ENCODE data around the gene KRTAP17-1.

The KRTAP17-1 gene

GRCh38 chr17:41332239-41332638 lies 16.7 kb upstream of the KRTAP17-1 start:
- DNase-seq = no peak

- no peak for DNase-seq
These were observed 16.1 kb upstream of the KRTAP17-1 start for GRCh38 chr17:41331606-41332005.

DNA sequence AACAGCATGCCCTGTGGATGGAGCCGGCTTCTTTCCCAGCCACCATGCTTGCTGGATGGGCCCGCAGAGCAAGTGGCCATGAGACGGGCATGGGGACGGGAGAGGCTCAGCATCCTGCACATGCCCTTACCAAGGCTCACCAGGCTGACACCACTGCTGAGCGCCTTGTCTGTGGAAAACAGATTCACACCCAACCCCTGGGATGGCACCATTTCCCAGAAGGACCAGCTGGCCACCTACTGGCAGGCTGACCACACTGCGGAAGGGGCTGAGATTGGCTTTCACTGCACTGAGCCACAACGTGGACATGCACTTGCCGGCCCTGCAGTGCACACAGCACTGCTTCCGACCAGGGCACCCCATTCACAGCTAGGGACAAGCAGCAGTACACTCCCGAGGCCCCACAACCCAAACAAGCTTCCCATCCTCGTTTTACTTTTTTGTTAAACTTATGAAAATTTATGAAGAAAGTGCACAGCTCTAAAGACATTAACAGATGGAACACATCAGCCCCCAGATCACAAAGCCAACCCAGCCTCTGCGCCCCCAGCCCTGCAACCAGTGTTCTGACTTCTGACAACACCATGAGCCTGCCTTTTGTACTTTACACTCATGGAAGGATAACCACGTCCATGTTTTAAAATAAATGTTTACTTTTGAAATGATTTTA lies 13.9 kb upstream of the KRTAP17-1 start:
- DNase-seq = peak; percentile 46

- DNase-seq = no peak
These were observed 12.7 kb upstream of the KRTAP17-1 start for GRCh38 chr17:41328207-41328606.

DNA sequence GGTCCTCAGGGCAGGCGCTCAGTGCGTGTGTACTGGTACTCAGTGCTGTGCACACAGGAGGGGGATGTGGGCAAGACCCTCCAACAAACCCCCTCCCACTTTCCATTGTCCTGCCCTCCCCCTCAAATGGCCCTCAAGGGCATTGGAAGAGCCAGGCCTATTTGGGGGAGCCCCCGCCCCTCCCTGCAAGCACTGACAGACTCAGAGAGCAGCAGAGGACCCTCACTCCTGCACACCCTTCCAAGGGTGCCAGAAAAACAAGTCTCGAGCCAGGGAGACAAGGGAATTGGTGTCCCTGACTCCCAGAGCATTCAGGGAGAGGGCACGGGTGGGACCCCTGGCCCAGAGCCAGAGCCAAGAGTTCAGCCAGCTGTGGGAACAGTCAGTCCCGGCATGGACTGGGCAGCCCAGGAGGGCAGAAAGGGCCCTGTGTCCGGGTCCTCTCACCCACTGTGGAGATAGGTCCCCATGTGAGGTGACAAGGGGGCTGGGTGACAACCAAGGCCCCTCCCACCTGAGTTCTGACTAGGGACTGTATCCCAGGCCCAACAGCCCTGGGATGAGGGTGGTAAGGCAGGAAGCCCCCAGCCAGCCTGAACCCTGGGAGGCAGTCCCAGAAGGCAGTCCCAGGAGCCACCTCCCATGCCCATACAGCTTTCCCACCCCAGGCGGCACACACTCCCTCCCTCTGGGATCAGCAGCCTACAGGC lies 12.1 kb upstream of the KRTAP17-1 start:
- DNase-seq = no peak

DNA sequence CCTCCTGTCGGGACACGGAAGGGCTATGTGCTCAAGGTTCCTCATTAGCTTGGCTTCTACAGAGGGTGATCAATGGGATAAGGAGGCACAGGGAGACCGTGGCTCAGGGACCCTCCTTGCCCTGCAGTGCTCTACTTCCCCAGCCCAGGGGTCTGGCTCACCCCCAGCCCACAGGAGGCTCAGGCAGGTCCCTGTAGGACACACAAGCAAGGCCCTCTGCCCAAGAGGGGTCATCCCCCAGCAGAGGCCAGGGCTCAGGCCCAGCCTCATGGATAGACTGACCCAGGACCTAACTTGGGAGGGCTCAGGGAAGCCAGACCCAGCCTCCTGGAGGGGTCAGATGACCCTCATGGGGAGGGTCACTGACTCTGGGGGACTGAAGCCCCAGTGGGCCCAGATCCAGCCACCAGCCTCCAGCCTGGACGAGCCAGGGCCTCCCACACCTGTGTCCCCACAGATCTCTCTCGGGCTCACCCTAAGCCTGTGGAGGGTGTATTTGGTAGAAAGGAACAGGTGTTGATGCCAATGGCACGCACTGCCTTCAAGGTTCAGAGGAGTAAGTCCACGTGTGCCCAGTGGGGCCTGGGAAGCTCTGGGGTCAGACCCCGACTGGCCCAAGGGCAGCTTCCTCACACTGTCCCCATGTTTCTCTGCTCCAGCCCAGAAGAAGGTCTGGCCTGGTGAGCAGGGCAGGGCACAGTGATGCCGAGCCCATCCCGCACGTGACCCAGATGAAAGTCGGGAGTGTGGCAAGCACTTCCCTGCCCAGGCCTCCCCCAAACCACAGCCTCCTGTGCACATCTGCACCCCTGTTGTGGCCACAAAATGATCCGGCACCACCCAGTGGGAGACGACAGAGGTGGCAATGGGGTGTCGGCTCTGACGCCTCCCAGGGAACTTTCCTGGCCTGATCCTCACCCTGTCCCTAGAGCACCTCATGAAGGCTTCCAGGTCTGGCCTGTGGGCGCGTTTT lies 10.9 kb upstream of the KRTAP17-1 start:
- DNase-seq = no peak

GRCh38 chr17:41325611-41326010 lies 10.1 kb upstream of the KRTAP17-1 start:
- DNase-seq = no peak

- DNase-seq = no peak
These were observed 9.6 kb upstream of the KRTAP17-1 start for GRCh38 chr17:41325126-41325525.

DNA sequence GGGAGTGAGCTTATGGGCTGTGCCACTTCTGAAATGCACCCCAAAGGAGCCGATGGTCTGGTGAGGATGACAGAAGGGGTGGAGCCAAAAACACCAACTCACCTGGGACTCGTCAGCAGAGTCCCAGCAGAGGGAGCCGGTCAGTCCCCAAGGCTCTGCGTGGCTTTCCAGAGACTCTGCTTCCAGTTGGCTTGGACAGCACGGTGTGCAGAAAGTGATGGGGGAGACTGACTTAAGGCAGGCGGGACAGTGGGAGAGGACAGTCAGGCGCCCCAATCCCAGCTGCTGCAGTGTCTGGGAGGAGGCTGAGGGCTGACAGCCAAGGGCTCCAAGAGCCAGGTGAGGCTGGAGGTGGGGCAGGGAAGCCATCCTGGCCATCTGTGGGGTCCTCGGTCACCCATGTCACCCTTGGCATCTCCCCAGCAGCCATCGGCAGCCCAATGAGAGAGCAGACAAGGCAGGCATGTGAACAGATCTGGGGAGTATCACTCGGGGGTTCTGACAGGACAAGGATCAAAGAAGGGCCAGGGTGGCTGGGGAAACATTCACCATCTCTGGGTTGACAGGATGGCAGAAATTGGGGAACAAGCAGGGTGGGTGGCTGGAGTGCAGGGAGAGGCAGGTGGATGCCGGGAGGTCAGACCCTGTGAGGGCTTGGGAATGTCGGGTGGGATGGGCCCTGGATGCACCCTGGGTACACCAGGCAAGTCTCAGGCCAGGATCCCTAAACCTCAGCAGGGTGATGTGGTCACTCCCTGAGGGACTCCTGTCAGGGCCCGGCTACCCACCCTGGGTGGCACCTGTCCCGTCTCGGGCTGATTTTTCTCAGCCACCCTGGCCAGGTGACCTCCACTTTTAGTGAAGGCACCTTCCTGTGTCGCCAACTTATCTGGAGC lies 8.9 kb upstream of the KRTAP17-1 start:
- peak; percentile 20 for DNase-seq

- no peak for DNase-seq
These were observed 7.7 kb upstream of the KRTAP17-1 start for GRCh38 chr17:41322903-41323895.

DNA sequence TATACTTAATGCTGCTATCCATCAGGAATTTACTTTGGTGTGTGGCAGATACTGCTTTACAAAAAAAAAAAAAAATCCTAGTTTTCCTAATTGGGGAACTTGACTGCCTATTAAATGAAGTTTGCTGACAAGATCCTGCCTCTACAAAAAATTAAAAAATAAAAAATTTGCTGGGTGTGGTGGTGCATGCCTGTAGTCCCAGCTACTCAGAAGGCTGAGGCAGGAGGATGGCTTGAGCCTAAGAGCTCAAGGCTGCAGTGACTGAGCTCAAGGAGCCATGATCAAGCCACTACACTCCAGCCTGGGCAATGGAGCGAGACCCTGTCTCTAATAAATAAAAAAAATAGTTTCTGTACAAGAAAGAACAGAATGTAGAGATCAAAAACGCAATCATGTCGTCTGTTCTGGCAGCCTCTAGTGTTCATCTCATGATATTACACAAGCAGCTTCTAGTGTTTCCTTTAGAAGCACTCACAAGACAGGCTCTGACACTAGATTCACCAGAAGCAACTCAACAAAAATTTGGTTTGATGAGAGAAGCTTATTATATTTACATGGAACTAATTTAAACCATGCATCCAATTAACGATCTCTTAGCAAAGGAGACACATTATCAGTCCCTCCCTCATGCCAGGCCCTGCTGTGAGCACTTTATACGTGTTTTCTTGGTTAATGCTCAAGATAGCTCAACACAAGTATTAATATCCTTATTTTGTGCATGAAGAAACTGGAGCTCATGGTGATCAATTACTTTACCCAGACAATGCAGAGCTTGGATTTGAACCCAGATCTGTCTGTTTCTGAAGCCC lies 6.8 kb upstream of the KRTAP17-1 start:
- peak; percentile 80 for DNase-seq

GRCh38 chr17:41318231-41318630 lies 2.7 kb upstream of the KRTAP17-1 start:
- DNase-seq = no peak

- DNase-seq = no peak
These were observed 420 bp upstream of the KRTAP17-1 start for GRCh38 chr17:41315814-41316445.

- DNase-seq = no peak
These were observed 4.4 kb downstream of the KRTAP17-1 start for GRCh38 chr17:41311111-41311510.

DNA sequence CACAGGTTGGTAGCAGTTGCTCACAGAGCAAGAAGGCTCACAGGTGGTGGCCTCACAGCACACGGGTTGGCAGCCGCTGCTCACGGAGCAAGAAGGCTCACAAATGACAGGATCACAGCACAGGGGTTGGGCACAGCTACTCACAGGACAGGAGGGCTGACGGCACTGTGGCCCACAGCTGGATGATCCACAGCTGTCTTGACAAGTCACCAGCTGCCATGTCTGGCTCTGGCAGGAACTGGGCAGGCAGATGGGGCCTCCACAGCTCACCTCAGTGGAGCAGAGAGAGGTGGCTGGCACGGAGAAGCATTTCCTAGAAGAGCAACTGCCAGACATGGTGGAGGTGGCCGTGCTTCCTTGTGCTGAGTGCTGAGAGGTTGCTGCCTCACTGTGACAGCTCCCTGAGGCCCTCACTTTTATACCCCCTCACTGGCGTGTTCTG lies 6.6 kb downstream of the KRTAP17-1 start, which contains the start of gene KRTAP16-1:
KRTAP16-1 (minus strand) TSS at position 392 of the 442 bp plus-strand sequence; CDS start at position 336, 56 bp downstream.
- no peak for DNase-seq

GRCh38 chr17:41308251-41308917 lies 7.1 kb downstream of the KRTAP17-1 start:
- DNase-seq = peak; percentile 59

GRCh38 chr17:41307647-41308046 lies 7.9 kb downstream of the KRTAP17-1 start:
- no peak for DNase-seq

DNA sequence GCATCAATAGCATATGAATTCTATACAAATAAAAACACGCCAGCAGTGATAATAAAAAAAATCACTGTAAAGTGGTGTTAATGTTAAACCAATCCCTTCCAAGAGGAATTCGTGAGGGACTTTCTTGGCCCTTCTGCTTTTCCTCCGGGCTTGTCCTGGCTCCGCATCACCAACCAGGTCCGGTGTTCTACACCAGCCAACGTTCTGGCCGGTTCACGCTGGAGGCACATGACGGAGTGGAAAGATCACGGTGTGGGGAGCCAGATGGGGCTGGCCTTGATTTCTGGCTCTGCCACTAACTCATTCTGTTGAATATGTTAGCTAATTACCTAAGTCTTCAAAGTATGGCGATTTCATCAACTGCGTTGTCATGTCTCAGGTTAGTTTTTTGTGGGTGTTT lies 11.4 kb downstream of the KRTAP17-1 start:
- no peak for DNase-seq

DNA sequence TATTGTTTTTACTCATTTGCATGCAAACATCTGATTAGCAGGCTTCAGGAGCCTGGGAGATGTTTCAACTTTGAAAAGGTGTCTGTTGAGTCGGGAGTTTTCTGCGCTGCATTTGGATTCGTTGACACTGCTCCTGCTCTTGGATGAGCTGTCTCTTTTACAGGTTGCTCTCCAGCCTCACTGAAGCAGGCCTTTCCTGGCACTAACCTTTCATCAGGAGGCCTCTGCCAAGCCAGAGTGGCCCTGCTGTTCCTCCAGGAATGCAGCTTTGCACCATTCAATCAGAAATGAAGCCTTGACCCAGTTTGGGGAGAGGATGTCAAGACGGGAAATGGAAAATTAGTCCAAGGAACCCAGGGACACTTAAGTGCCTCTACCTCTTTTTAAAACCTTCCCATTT lies 12.5 kb downstream of the KRTAP17-1 start:
- DNase-seq = no peak
